ENCODE data around the gene GNG2. TPM values are rescaled to one million over a fixed set of nuclear protein-coding genes. Genes with fewer than 3 reads are reported as not detected.

The GNG2 gene
- total and polyA plus RNA-seq, 2 of the 8 experiments (the other 6 are each of a cell fraction or from before 2014, with no cell fraction given): 8.2 to 17.9 TPM

DNA sequence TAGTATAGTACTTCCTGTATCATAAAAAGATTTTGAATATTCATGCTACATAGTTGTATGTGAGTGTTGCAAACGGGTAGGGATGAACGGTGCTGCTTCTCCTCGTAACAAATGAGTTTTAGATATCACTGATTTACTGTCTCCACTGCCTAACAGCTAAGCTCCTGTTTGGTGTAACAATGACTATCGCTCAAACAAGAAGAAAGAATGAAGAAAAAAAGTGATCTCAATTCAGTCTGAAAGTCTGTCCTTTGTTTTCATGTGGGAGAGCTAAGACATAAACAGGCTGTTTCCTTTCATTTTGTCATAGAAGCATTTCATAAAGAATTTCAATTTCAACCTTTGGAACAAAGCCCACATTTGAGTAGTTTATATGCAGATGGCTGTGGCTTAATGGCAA lies 102.9 kb downstream of the GNG2 start:
- FAIRE-seq (no peak), DNase-seq (ENCODE audit: low read depth in 1 of 2, low spot score in 2 of 2) (no peak)
- H4K20me1 ChIP-seq (replicated peaks in 1 of 2; ENCODE audit: control insufficient read depth in 1 of 2, insufficient read depth in 2 of 2, low read length in 2 of 2): no peaks in the 10 kb centered on the region
- H2BK20ac ChIP-seq (ENCODE audit: low read length): no peak overlapping the region
- H3K4me1 ChIP-seq (replicated peaks in 1 of 4; ENCODE audit: control insufficient read depth in 3 of 4, insufficient read depth in 4 of 4, low read length in 3 of 4): peaks cover 0 to 2% (median 0%) of the 10 kb centered on the region in 4 experiments; a peak in 1 of 7 replicates
- no peak overlapping the region for H3K9ac ChIP-seq (replicated peaks in 1 of 4; ENCODE audit: extremely low read depth in 1 of 4, low read depth in 3 of 4, low read length in 3 of 4)
- H3K18ac ChIP-seq (ENCODE audit: extremely low read depth, low read length): no peak overlapping the region
- no peak overlapping the region for H3K4ac ChIP-seq (replicated peaks; ENCODE audit: insufficient read length, low read depth, low read length)
- H2BK120ac ChIP-seq (replicated peaks; ENCODE audit: low read depth, low read length): no peak overlapping the region
- no peak overlapping the region for H2AK5ac ChIP-seq (ENCODE audit: low read depth, low read length)
- H3K79me2 ChIP-seq (ENCODE audit: control insufficient read depth in 1 of 2, insufficient read depth in 2 of 2, low read length in 2 of 2): no peaks in the 10 kb centered on the region
- no peak overlapping the region for H3K4me3 ChIP-seq (ENCODE audit: extremely low read depth in 1 of 4, insufficient read depth in 2 of 4, low read depth in 3 of 4, low read length in 4 of 4)
- no peaks in the 10 kb centered on the region for H3K79me1 ChIP-seq (ENCODE audit: low read depth, low read length)
- POLR2A ChIA-PET (ENCODE audit: partially characterized antibody): no interaction called here
- no peak overlapping the region for H3K27ac ChIP-seq (ENCODE audit: low read depth, low read length)
- no peak overlapping the region for H4K8ac ChIP-seq (ENCODE audit: extremely low read depth, insufficient read depth, low read length)
- CTCF ChIA-PET (ENCODE audit: partially characterized antibody): interaction anchor here (1.0 to 2.0 kb wide), 4 partner anchors 14 to 187 kb away, joined by 3 to 7 read pairs (median 3); no protein-coding TSS in a partner anchor
- H3K14ac ChIP-seq (ENCODE audit: insufficient read length): no peak overlapping the region
- 85% methylated on average over 4 of the region's 4 CpGs; no CpG with 5 or more reads in 1 of the 2 experiments for WGBS, 2 experiments (ENCODE audit: extremely low coverage in 1 of 2, insufficient coverage in 1 of 2, insufficient read length in 1 of 2, insufficient replicate concordance in 2 of 2, low coverage in 1 of 2, low lambda C conversion rate in 2 of 2, missing lambda C conversion rate in 1 of 2)
- H2BK5ac ChIP-seq (ENCODE audit: low read depth, low read length): no peak overlapping the region
- no peak overlapping the region for H4K91ac ChIP-seq (replicated peaks; ENCODE audit: insufficient read length, low read length)
- H3K23ac ChIP-seq (ENCODE audit: insufficient read length): no peak overlapping the region
- no peaks in the 10 kb centered on the region for H3K27me3 ChIP-seq (replicated peaks in 1 of 4; ENCODE audit: control insufficient read depth in 3 of 4, extremely low read depth in 1 of 4, insufficient read depth in 3 of 4, low read length in 3 of 4)
- peaks cover 0 to 2% (median 0%) of the 10 kb centered on the region in 4 experiments; a peak in 1 of 8 replicates for H3K36me3 ChIP-seq (ENCODE audit: control insufficient read depth in 2 of 4, insufficient read depth in 4 of 4, low read length in 3 of 4)
- H2BK15ac ChIP-seq (ENCODE audit: low read length): no peak overlapping the region
- no peak overlapping the region for H4K5ac ChIP-seq (ENCODE audit: insufficient read length, low read depth, low read length)
- no peak overlapping the region for H3K56ac ChIP-seq (replicated peaks; ENCODE audit: insufficient read length, low read depth, low read length)
- no peak overlapping the region for H2BK12ac ChIP-seq (ENCODE audit: low read depth, low read length)
- H3K23me2 ChIP-seq (ENCODE audit: low read depth, low read length): no peaks in the 10 kb centered on the region; the same call in 1 of the 2 replicates
- peaks cover 8 to 9% of the 10 kb centered on the region in 2 experiments; a peak in 2 of 4 replicates for H3K9me3 ChIP-seq (ENCODE audit: insufficient read depth in 2 of 2, low read depth in 1 of 2, low read length in 1 of 2)
- no peak overlapping the region for H3K4me2 ChIP-seq (ENCODE audit: insufficient read depth in 1 of 2, low read depth in 2 of 2, low read length in 2 of 2)
- H2AFZ ChIP-seq (ENCODE audit: low read length): no peak overlapping the region
- TF ChIP-seq SIN3A (conservative IDR thresholded peaks at IDR 0.05 in 1 of 2, IDR thresholded peaks at IDR 0.05 in 1 of 2; ENCODE audit: low read depth in 1 of 2, low read length in 2 of 2) (no peak), RNF2 (IDR thresholded peaks at IDR 0.05; ENCODE audit: borderline replicate concordance, low read depth, low read length, missing control alignments, poor library complexity, severe bottlenecking) (no peak), SRF (IDR thresholded peaks at IDR 0.05; ENCODE audit: low read depth, low read length) (no peak), SUZ12 (IDR thresholded peaks at IDR 0.05; ENCODE audit: low read length) (no peak), CREB1 (IDR thresholded peaks at IDR 0.05) (no peak)
